ENCODE results near the gene INHBC. TPM values are rescaled to one million over a fixed set of nuclear protein-coding genes. Genes with fewer than 3 reads are reported as not detected.

INHBC gene
- total and polyA plus RNA-seq, 3 donors from 2014 or later: 1.8 to 3.1 (median 2.1) TPM

- H3K27ac ChIP-seq: peak overlapping the region in 1 of 2 donors; percentile 35
- WGBS, 2 donors: 73 to 74% methylated on average over 12 of the region's 12 CpGs
Observed at GRCh38 chr12:57477710-57478681, 43.4 kb downstream of the INHBC start.

GRCh38 chr12:57479043-57479375 lies 44.4 kb downstream of the INHBC start:
- no peak overlapping the region for H3K4me3 ChIP-seq
- H3K27ac ChIP-seq: no peak overlapping the region
- TF ChIP-seq POLR2A (IDR thresholded peaks at IDR 0.05) (no peak), CTCF (IDR thresholded peaks at IDR 0.05) (no peak)
- intact Hi-C loops (cut with DNase I; ENCODE audit: low total_unique reads): no loop called here
- 77 to 89% methylated on average over 10 of the region's 10 CpGs for WGBS, 2 donors
- H3K36me3 ChIP-seq (ENCODE audit: low read depth, missing control alignments): no peaks in the 10 kb centered on the region
- no peak for DNase-seq
- peaks cover 15% of the 10 kb centered on the region for H3K4me1 ChIP-seq
- no peaks in the 10 kb centered on the region for H3K27me3 ChIP-seq
- H3K9me3 ChIP-seq: no peaks in the 10 kb centered on the region

More at GRCh38 chr12:57477710-57478681, 43.4 kb downstream of the INHBC start:
- Histone ChIP-seq H3K4me3 (peak overlapping the region in 1 of 2 donors; percentile 23), H3K4me1 (peaks cover 15% of the 10 kb centered on the region), H3K36me3 (ENCODE audit: low read depth, missing control alignments) (no peaks in the 10 kb centered on the region), H3K27me3 (no peaks in the 10 kb centered on the region), H3K9me3 (no peaks in the 10 kb centered on the region)
- TF ChIP-seq CTCF (IDR thresholded peaks at IDR 0.05) (no peak), POLR2A (IDR thresholded peaks at IDR 0.05) (no peak)
- no peak for DNase-seq
- intact Hi-C loops (cut with DNase I; ENCODE audit: low total_unique reads): no loop called here

DNA sequence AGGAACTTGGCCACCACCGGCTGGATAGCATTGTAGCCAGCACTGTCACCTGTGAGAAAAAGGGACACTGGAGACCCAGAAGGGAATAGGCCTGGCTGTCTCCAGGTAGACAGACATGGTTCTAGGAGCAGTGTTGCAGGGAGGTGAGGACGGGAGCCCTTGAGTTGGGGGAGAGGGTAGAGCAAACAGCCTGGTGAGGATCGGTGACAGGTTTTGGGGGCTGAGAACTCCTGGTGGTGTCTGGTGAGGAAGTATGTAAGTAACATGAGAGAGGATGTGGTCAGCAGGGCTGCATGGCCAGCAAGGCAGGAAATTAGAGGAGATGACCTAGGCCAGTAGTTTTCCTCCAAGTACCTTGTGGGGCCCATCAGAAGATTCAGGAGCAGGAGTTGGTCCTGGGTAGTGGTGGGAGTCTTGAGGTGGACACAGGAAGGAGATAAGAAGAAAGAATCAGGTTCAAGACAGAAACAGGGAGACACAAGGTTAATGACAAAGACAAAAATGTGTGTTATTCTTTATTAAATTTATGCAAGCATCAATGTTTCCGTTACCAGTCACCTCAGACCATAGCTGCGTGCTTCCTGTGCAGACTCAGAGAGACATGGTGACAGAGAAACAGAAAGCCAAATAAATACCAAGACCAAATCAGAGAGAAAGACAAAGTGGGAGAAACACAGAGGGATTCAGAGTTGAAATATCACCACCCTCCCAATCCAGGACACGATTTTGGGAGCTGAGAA lies 45.0 kb downstream of the INHBC start, which contains the start of gene ARHGAP9:
ARHGAP9 (minus strand) TSS at position 491 of the 740 bp plus-strand sequence; CDS start at position 31, 460 bp downstream.
- intact Hi-C loops (cut with DNase I; ENCODE audit: low total_unique reads): no loop called here
- Histone ChIP-seq H3K9me3 (no peaks in the 10 kb centered on the region), H3K36me3 (ENCODE audit: low read depth, missing control alignments) (no peaks in the 10 kb centered on the region), H3K4me3 (no peak within 1 kb of the TSS), H3K27ac (no peak within 1 kb of the TSS), H3K27me3 (no peaks in the 10 kb centered on the region), H3K4me1 (peaks cover 15% of the 10 kb centered on the region)
- DNase-seq: no peak
- TF ChIP-seq CTCF (IDR thresholded peaks at IDR 0.05) (no peak), POLR2A (IDR thresholded peaks at IDR 0.05) (no peak)
- WGBS, 2 donors: 73 to 86% methylated on average over 6 of the region's 6 CpGs

DNA sequence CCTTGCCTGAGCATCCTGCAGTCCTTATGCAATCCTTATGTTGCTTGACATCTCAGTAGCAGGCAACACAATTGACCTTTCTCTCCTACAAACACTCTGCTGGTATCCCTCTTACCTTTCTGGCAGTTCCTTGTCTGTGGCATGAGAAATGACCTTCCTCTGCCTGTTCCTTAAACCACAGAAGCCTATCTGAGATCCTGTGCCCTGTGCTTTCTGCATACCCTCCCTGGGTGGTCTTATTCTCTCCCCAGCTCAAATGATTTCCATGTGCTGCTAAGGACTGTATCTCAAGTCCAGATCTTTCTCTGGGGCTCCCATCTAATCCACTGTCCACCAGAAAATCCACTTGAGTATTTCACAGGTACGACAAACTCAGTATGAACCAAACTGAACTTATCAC lies 47.1 kb downstream of the INHBC start:
- Histone ChIP-seq H3K36me3 (ENCODE audit: low read depth, missing control alignments) (no peaks in the 10 kb centered on the region), H3K9me3 (no peaks in the 10 kb centered on the region), H3K4me3 (no peak overlapping the region), H3K27me3 (no peaks in the 10 kb centered on the region), H3K27ac (no peak overlapping the region), H3K4me1 (no peaks in the 10 kb centered on the region)
- TF ChIP-seq POLR2A (IDR thresholded peaks at IDR 0.05) (no peak), CTCF (IDR thresholded peaks at IDR 0.05) (no peak)
- 86 to 92% methylated on average over 1 of the region's 1 CpG for WGBS, 2 donors
- no peak for DNase-seq
- intact Hi-C loops (cut with DNase I; ENCODE audit: low total_unique reads): no loop called here

Measured in testis (tissue), 3 donors.